A673 (cell line): ENCODE measurements around the gene MARVELD3. TPM values are rescaled to one million over a fixed set of nuclear protein-coding genes. Genes with fewer than 3 reads are reported as not detected.
"Not testable (repeated sequence)": the region's sequence is repeated elsewhere in the genome, so short reads cannot be mapped to it uniquely, and the experiment has no call there.

Experiments
- BruUV-seq: library from RNA; stranded (reverse); fragments of 400-500 nt; replicated peaks from 2 replicates; lab custom pipeline; 2021; lab: Mats Ljungman, UMichigan
- CTCF ChIA-PET: fragments of 300-600 bp; sonication (Branson Sonifier 250); formaldehyde crosslinking; loops from one replicate; lab custom pipeline; 2022; ENCODE audit warnings: antibody characterized with exemption; lab: Charles Lee
- POLR2A ChIA-PET: fragments of 300-600 bp; sonication (Branson Sonifier 250); formaldehyde crosslinking; loops from one replicate; lab custom pipeline; 2022; ENCODE audit warnings: antibody characterized with exemption; ENCODE audit not compliant: low non-redundant PET; lab: Charles Lee
- DNase-seq: peaks from one replicate; pipeline ENCODE4 v3.0.0-alpha.2; 2015; ENCODE audit warnings: low spot score
- H3K27ac ChIP-seq: fragments of 200-600 bp; sonication (generic); 2 replicates; pipeline ENCODE4 v1.5.1; 2016; ENCODE audit warnings: mixed run types, low read depth, mild to moderate bottlenecking, mixed read lengths, antibody characterized with exemption, low read length; ENCODE audit not compliant: poor library complexity, severe bottlenecking
- H3K27me3 ChIP-seq: fragments of 200-600 bp; sonication (generic); replicated peaks from 2 replicates; pipeline ENCODE4 v1.6.1; 2017; ENCODE audit warnings: mixed run types, low read depth, mild to moderate bottlenecking, mixed read lengths, antibody characterized with exemption, low read length; ENCODE audit not compliant: insufficient read depth, poor library complexity
- H3K36me3 ChIP-seq: fragments of 200-600 bp; sonication (generic); 2 replicates; pipeline ENCODE4 v1.6.1; 2016; ENCODE audit warnings: mixed run types, mild to moderate bottlenecking, mixed read lengths, antibody characterized with exemption, low read length; ENCODE audit not compliant: insufficient read depth, poor library complexity, severe bottlenecking
- H3K4me1 ChIP-seq: fragments of 200-600 bp; sonication (generic); 2 replicates; pipeline ENCODE4 v1.6.1; 2017; ENCODE audit warnings: mixed run types, mild to moderate bottlenecking, mixed read lengths, antibody characterized with exemption, low read length; ENCODE audit not compliant: insufficient read depth, poor library complexity, severe bottlenecking
- H3K4me3 ChIP-seq: fragments of 200-600 bp; sonication (generic); 2 replicates; pipeline ENCODE4 v1.5.1; 2016; ENCODE audit warnings: low read depth, mixed run types, mild to moderate bottlenecking, mixed read lengths, low read length; ENCODE audit not compliant: poor library complexity, severe bottlenecking
- H3K9me3 ChIP-seq: fragments of 200-600 bp; sonication (generic); 2 replicates; pipeline ENCODE4 v1.6.1; 2016; ENCODE audit warnings: mixed run types, low read depth, mild to moderate bottlenecking, mixed read lengths, antibody characterized with exemption, low read length; ENCODE audit not compliant: poor library complexity, severe bottlenecking
- CTCF ChIP-seq: fragments of 300-800, 200-600 bp; sonication (generic); conservative IDR thresholded peaks from 2 replicates; pipeline ENCODE4 v1.5.1; 2017; ENCODE audit warnings: low read depth, mild to moderate bottlenecking, antibody characterized with exemption, low read length, moderate library complexity, mixed read lengths
- EZH2 ChIP-seq: fragments of 200-600 bp; sonication (generic); IDR thresholded peaks from 2 replicates; pipeline ENCODE4 v1.6.1; 2017; ENCODE audit warnings: borderline replicate concordance, low read depth, mild to moderate bottlenecking, mixed read lengths, antibody characterized with exemption, low read length; ENCODE audit not compliant: poor library complexity, severe bottlenecking
- intact Hi-C: fragments of 100-400 bp; cut with micrococcal nuclease; formaldehyde crosslinking; loops from one replicate; pipeline ENCODE4 v1.10.0; 2022; ENCODE audit not compliant: unreplicated experiment
- total RNA-seq: library from RNA; stranded (reverse); gene quantifications from 2 replicates; pipeline ENCODE4 v1.2.3, GENCODE V29; 2021

Gene MARVELD3
- total RNA-seq, 1 experiment from 2014 or later, result 1.5 TPM

GRCh38 chr16:71584543-71585317 lies 41.3 kb upstream of the MARVELD3 start:
- Histone ChIP-seq H3K27me3 (peaks cover 51% of the 10 kb centered on the region), H3K4me3 (no peak overlapping the region), H3K36me3 (no peaks in the 10 kb centered on the region), H3K9me3 (no peaks in the 10 kb centered on the region), H3K4me1 (no peaks in the 10 kb centered on the region), H3K27ac (no peak overlapping the region)
- intact Hi-C loops, result no loop called here
- BruUV-seq, result no TSS peak
- POLR2A ChIA-PET, result no interaction called here
- TF ChIP-seq EZH2 (no peak), CTCF (no peak)
- CTCF ChIA-PET, result interaction anchor here (0.5 kb wide), 1 partner anchor 156 kb away, joined by 3 read pairs; no protein-coding TSS in a partner anchor
- DNase-seq, result no peak

GRCh38 chr16:71585318-71585703 lies 40.7 kb upstream of the MARVELD3 start:
- no TSS peak for BruUV-seq
- Histone ChIP-seq H3K27ac (no peak overlapping the region), H3K9me3 (no peaks in the 10 kb centered on the region), H3K27me3 (peaks cover 51% of the 10 kb centered on the region), H3K4me3 (no peak overlapping the region), H3K4me1 (no peaks in the 10 kb centered on the region), H3K36me3 (no peaks in the 10 kb centered on the region)
- no peak for DNase-seq
- intact Hi-C loops, result no loop called here
- TF ChIP-seq EZH2, result no peak
- no peak for TF ChIP-seq CTCF
- ChIA-PET POLR2A (no interaction called here), CTCF (no interaction called here)

GRCh38 chr16:71589334-71589733 lies 36.6 kb upstream of the MARVELD3 start:
- peaks cover 53% of the 10 kb centered on the region for H3K27me3 ChIP-seq
- POLR2A ChIA-PET, H3K9me3 ChIP-seq, H3K4me1 ChIP-seq, intact Hi-C loops, H3K36me3 ChIP-seq, BruUV-seq, H3K4me3 ChIP-seq, CTCF ChIA-PET, H3K27ac ChIP-seq, DNase-seq: not testable (repeated sequence)

- H3K36me3 ChIP-seq, CTCF ChIA-PET, POLR2A ChIA-PET, H3K4me3 ChIP-seq, DNase-seq, H3K9me3 ChIP-seq, H3K27ac ChIP-seq, BruUV-seq, H3K4me1 ChIP-seq, intact Hi-C loops: not testable (repeated sequence)
- H3K27me3 ChIP-seq, result peaks cover 47% of the 10 kb centered on the region
These were observed 35.9 kb upstream of the MARVELD3 start for GRCh38 chr16:71590071-71590470.
